ENCODE data around the gene MRPS25.

Gene MRPS25

GRCh38 chr3:15064835-15065549, at the start of gene MRPS25:
MRPS25 (minus strand) TSS chr3:15065315; CDS start chr3:15065194, 121 bp downstream.
- peak; percentile 60 for DNase-seq (ENCODE audit: low read depth)

GRCh38 chr3:15113884-15114283, 48.8 kb upstream of the MRPS25 start:
- no peak for DNase-seq (ENCODE audit: low read depth)

- DNase-seq (ENCODE audit: low read depth) = no peak
These were observed 48.4 kb upstream of the MRPS25 start for GRCh38 chr3:15113471-15113870.

GRCh38 chr3:15112011-15112410, 46.9 kb upstream of the MRPS25 start:
- no peak for DNase-seq (ENCODE audit: low read depth)

- DNase-seq (ENCODE audit: low read depth) = no peak
These were observed 45.1 kb upstream of the MRPS25 start for GRCh38 chr3:15110206-15110605.

GRCh38 chr3:15108869-15109268, 43.8 kb upstream of the MRPS25 start:
- no peak for DNase-seq (ENCODE audit: low read depth)

GRCh38 chr3:15108082-15108545, 43.0 kb upstream of the MRPS25 start:
- no peak for DNase-seq (ENCODE audit: low read depth)

GRCh38 chr3:15107075-15107947, 42.2 kb upstream of the MRPS25 start:
- no peak for DNase-seq (ENCODE audit: low read depth)

- DNase-seq (ENCODE audit: low read depth) = peak; percentile 36
These were observed 37.7 kb upstream of the MRPS25 start for GRCh38 chr3:15102836-15103235.

- no peak for DNase-seq (ENCODE audit: low read depth)
These were observed 37.1 kb upstream of the MRPS25 start for GRCh38 chr3:15102256-15102655.

GRCh38 chr3:15099364-15100098, 34.4 kb upstream of the MRPS25 start:
- DNase-seq (ENCODE audit: low read depth) = no peak

- peak; percentile 72 for DNase-seq (ENCODE audit: low read depth)
These were observed 33.6 kb upstream of the MRPS25 start, which contains the start of gene RBSN for GRCh38 chr3:15098503-15099363. RBSN (minus strand) TSS chr3:15099148; CDS start chr3:15096120, 3,028 bp downstream.

GRCh38 chr3:15097891-15098290, 32.8 kb upstream of the MRPS25 start:
- DNase-seq (ENCODE audit: low read depth) = no peak

- no peak for DNase-seq (ENCODE audit: low read depth)
These were observed 30.9 kb upstream of the MRPS25 start for GRCh38 chr3:15096046-15096445.

GRCh38 chr3:15094187-15094875, 29.2 kb upstream of the MRPS25 start:
- DNase-seq (ENCODE audit: low read depth) = no peak

GRCh38 chr3:15092686-15093085, 27.6 kb upstream of the MRPS25 start:
- no peak for DNase-seq (ENCODE audit: low read depth)

- DNase-seq (ENCODE audit: low read depth) = no peak
These were observed 26.5 kb upstream of the MRPS25 start for GRCh38 chr3:15091575-15091974.

GRCh38 chr3:15089201-15089600, 24.1 kb upstream of the MRPS25 start:
- no peak for DNase-seq (ENCODE audit: low read depth)

GRCh38 chr3:15086699-15087098, 21.6 kb upstream of the MRPS25 start:
- no peak for DNase-seq (ENCODE audit: low read depth)

- DNase-seq (ENCODE audit: low read depth) = no peak
These were observed 21.1 kb upstream of the MRPS25 start for GRCh38 chr3:15086263-15086662.

GRCh38 chr3:15083252-15083651, 18.1 kb upstream of the MRPS25 start:
- DNase-seq (ENCODE audit: low read depth) = no peak
